Natural killer cell (primary cell): Measurements from ENCODE around the gene ORAI3. TPM values are rescaled to one million over a fixed set of nuclear protein-coding genes. Genes with fewer than 3 reads are reported as not detected.

Experiments used
- ATAC-seq, 3 donors: fragments of 150-1000 bp in 2 of 3; fragments of 200-7000 bp in 1 of 3; cut with Tn5 transposase; 1 replicate in 1 of 3; 2 replicates in 2 of 3; pipeline ENCODE4 v1.10.0; 2021; ENCODE audit warnings: mild to moderate bottlenecking in 2 of 3, moderate library complexity in 2 of 3
- DNase-seq, 2 donors: peaks; one replicate each; pipeline versions ENCODE4 v3.0.0 to v3.0.0-alpha.2; 2013 to 2021; ENCODE audit warnings: mixed read lengths in 1 of 2
- H3K27ac ChIP-seq: one replicate; pipeline ENCODE4 v1.5.1; 2013; ENCODE audit warnings: mild to moderate bottlenecking, low read length
- H3K27me3 ChIP-seq: one replicate; pipeline ENCODE4 v1.6.1; 2013; ENCODE audit warnings: low read length; ENCODE audit not compliant: control insufficient read depth, insufficient read depth
- H3K36me3 ChIP-seq: one replicate; pipeline ENCODE4 v1.6.1; 2013; ENCODE audit warnings: low read length; ENCODE audit not compliant: control insufficient read depth, insufficient read depth
- H3K4me1 ChIP-seq: one replicate; pipeline ENCODE4 v1.6.1; 2013; ENCODE audit warnings: low read length; ENCODE audit not compliant: control insufficient read depth, insufficient read depth
- H3K4me3 ChIP-seq: one replicate; pipeline ENCODE4 v1.5.1; 2013; ENCODE audit warnings: low read length
- H3K9me3 ChIP-seq: one replicate; pipeline ENCODE4 v1.6.1; 2013; ENCODE audit warnings: low read length; ENCODE audit not compliant: control insufficient read depth, insufficient read depth
- H3K27ac Mint-ChIP-seq, 2 donors: one replicate each; pipeline ENCODE4 v1.8.0; 2022; ENCODE audit warnings: mild to moderate bottlenecking in 2 of 2, mixed read lengths in 2 of 2, moderate library complexity in 1 of 2
- H3K27me3 Mint-ChIP-seq, 2 donors: one replicate each; pipeline ENCODE4 v1.8.0; 2022; ENCODE audit warnings: low read depth in 2 of 2, mixed read lengths in 2 of 2
- H3K36me3 Mint-ChIP-seq: one replicate; pipeline ENCODE4 v1.8.0; 2022; ENCODE audit warnings: mixed read lengths
- H3K4me1 Mint-ChIP-seq, 2 donors: one replicate each; pipeline ENCODE4 v1.8.0; 2022; ENCODE audit warnings: mixed read lengths in 2 of 2
- H3K4me3 Mint-ChIP-seq: one replicate; pipeline ENCODE4 v1.8.0; 2022; ENCODE audit warnings: mild to moderate bottlenecking, moderate library complexity, mixed read lengths
- H3K9me3 Mint-ChIP-seq, 2 donors: one replicate each; pipeline ENCODE4 v1.8.0; 2022; ENCODE audit warnings: mixed read lengths in 2 of 2
- WGBS: methylation state at CpG from one replicate; pipeline ENCODE4 v1.1.7; 2013; ENCODE audit warnings: missing lambda C conversion rate; ENCODE audit not compliant: insufficient coverage; 5-methylcytosine and 5-hydroxymethylcytosine counted together
- intact Hi-C: fragments of 100-400 bp; cut with micrococcal nuclease; formaldehyde crosslinking; loops from one replicate; pipeline ENCODE4 v1.14.2; 2022
- total RNA-seq, 4 donors: library from RNA; stranded (reverse); fragments of 120-200 nt in 1 of 4; gene quantifications; one replicate each; pipeline versions ENCODE4 v1.2.3 to v1.2.4, GENCODE V29; 2013 to 2022
- TF ChIP-seq, protein P1 (sequence below): fragments of 200-600 bp; IDR thresholded peaks from one replicate; pipeline ENCODE4 v1.8.0; 2022; ENCODE audit warnings: antibody characterized with exemption

ORAI3 gene
- total RNA-seq, 3 donors from 2014 or later (not counting 1 experiment from before 2014, with no cell fraction given) = 10.8 to 19.8 (median 12.8) TPM

- WGBS = 97% methylated on average over 14 of the region's 14 CpGs
- H3K36me3 ChIP-seq = peaks cover 33% of the 10 kb centered on the region
- no peak overlapping the region for H3K4me3 Mint-ChIP-seq
- TF ChIP-seq, protein P1, sequence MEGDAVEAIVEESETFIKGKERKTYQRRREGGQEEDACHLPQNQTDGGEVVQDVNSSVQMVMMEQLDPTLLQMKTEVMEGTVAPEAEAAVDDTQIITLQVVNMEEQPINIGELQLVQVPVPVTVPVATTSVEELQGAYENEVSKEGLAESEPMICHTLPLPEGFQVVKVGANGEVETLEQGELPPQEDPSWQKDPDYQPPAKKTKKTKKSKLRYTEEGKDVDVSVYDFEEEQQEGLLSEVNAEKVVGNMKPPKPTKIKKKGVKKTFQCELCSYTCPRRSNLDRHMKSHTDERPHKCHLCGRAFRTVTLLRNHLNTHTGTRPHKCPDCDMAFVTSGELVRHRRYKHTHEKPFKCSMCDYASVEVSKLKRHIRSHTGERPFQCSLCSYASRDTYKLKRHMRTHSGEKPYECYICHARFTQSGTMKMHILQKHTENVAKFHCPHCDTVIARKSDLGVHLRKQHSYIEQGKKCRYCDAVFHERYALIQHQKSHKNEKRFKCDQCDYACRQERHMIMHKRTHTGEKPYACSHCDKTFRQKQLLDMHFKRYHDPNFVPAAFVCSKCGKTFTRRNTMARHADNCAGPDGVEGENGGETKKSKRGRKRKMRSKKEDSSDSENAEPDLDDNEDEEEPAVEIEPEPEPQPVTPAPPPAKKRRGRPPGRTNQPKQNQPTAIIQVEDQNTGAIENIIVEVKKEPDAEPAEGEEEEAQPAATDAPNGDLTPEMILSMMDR = no peak
- no peak overlapping the region for H3K27ac Mint-ChIP-seq
- intact Hi-C loops = no loop called here
- H3K27me3 Mint-ChIP-seq = no peaks in the 10 kb centered on the region
- H3K36me3 Mint-ChIP-seq = no peaks in the 10 kb centered on the region
- no peak for DNase-seq
- H3K9me3 ChIP-seq = no peaks in the 10 kb centered on the region
- no peak overlapping the region for H3K4me3 ChIP-seq
- H3K4me1 Mint-ChIP-seq = peaks cover 0 to 32% of the 10 kb centered on the region in 2 donors
- H3K9me3 Mint-ChIP-seq = no peaks in the 10 kb centered on the region
- no peaks in the 10 kb centered on the region for H3K27me3 ChIP-seq
- H3K27ac ChIP-seq = no peak overlapping the region
- no peak for ATAC-seq
- peaks cover 9% of the 10 kb centered on the region for H3K4me1 ChIP-seq
Measured at GRCh38 chr16:30980959-30981358, 32.1 kb downstream of the ORAI3 start.

DNA sequence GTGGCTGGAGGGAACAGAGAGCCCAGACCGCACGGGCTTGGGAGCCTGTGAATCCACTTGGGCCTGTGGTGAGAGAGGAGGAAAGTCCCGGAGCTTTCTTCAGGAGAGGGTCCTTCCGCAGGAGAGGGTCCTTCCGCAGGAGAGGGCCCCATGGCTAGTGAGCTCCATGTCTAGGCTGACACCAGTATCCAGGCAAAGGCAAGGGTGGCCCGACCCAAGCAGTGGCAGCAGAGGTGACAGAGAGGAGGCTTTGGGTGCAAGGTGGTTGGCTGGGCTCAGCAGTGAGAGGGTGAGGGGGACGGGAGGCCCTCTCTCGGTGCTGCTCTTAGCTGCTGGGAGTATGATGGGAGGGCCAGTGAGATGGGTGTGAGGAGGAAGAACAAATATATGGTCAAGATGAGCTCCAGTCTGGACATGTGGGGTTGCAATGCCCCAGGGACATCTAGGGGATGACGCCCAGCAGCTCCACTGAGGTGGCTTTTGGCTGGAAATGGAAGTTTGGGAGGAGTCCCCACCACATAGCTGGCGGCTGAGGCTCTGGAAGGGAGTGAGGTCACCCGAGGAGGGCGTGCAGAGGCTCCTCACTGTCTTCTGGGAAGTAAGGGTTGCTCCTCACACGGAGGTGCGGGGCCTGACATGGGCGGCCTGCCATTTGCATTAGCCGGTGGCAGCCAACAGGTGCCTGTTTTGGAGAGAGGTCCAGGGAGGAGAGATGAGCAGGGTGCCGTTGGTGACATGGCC, 33.9 kb downstream of the ORAI3 start:
- Mint-ChIP-seq H3K4me3 (no peak overlapping the region), H3K27me3 (no peaks in the 10 kb centered on the region), H3K27ac (peak overlapping the region; percentile 34 to 42), H3K4me1 (peaks cover 0 to 20% of the 10 kb centered on the region in 2 donors), H3K36me3 (no peaks in the 10 kb centered on the region), H3K9me3 (no peaks in the 10 kb centered on the region)
- H3K27ac ChIP-seq = no peak overlapping the region
- H3K9me3 ChIP-seq = no peaks in the 10 kb centered on the region
- ATAC-seq = no peak
- intact Hi-C loops = no loop called here
- H3K4me3 ChIP-seq = no peak overlapping the region
- peaks cover 20% of the 10 kb centered on the region for H3K36me3 ChIP-seq
- peaks cover 9% of the 10 kb centered on the region for H3K4me1 ChIP-seq
- 92% methylated on average over 17 of the region's 17 CpGs for WGBS
- no peaks in the 10 kb centered on the region for H3K27me3 ChIP-seq
- DNase-seq = no peak
- TF ChIP-seq, protein P1 = no peak

GRCh38 chr16:30983289-30983889, 34.5 kb downstream of the ORAI3 start:
- no peaks in the 10 kb centered on the region for H3K27me3 Mint-ChIP-seq
- H3K4me1 Mint-ChIP-seq = peaks cover 0 to 20% of the 10 kb centered on the region in 2 donors
- Histone ChIP-seq H3K4me1 (peaks cover 9% of the 10 kb centered on the region), H3K9me3 (no peaks in the 10 kb centered on the region), H3K4me3 (no peak overlapping the region), H3K27me3 (no peaks in the 10 kb centered on the region), H3K27ac (no peak overlapping the region), H3K36me3 (peaks cover 17% of the 10 kb centered on the region)
- H3K9me3 Mint-ChIP-seq = no peaks in the 10 kb centered on the region
- 89% methylated on average over 25 of the region's 25 CpGs for WGBS
- H3K4me3 Mint-ChIP-seq = no peak overlapping the region
- peak overlapping the region in 1 of 2 donors; percentile 42 for H3K27ac Mint-ChIP-seq
- ATAC-seq (no peak), DNase-seq (no peak)
- TF ChIP-seq, protein P1 = no peak
- intact Hi-C loops = no loop called here
- no peaks in the 10 kb centered on the region for H3K36me3 Mint-ChIP-seq
